GM12891 (cell line): ENCODE results near the gene CNIH3.

ENCODE experiments used
- DNase-seq: peaks from one replicate; pipeline ENCODE4 v3.0.0; 2011; ENCODE audit warnings: low spot score; ENCODE audit not compliant: insufficient read length
- FAIRE-seq: peaks from 2 replicates; lab custom pipeline; 2011; peaks lifted over from hg19 to GRCh38; lab: Jason Lieb, UNC
- PAX5 ChIP-seq: IDR thresholded peaks from 2 replicates; pipeline ENCODE4 v1.6.1; 2011; ENCODE audit warnings: low read length, moderate library complexity, mild to moderate bottlenecking; ENCODE audit not compliant: insufficient read depth, severe bottlenecking
- POLR2A ChIP-seq: IDR thresholded peaks from 2 replicates; pipeline ENCODE4 v1.6.1; 2011; ENCODE audit warnings: low read depth, low read length, control low read depth
- POLR2AphosphoS5 ChIP-seq: IDR thresholded peaks from 2 replicates; pipeline ENCODE4 v1.6.1; 2011; ENCODE audit warnings: low read depth, low read length, control low read depth
- POU2F2 ChIP-seq: IDR thresholded peaks from 2 replicates; pipeline ENCODE4 v1.6.1; 2011; ENCODE audit warnings: low read depth, mild to moderate bottlenecking, control low read depth, low read length, moderate library complexity
- SPI1 ChIP-seq: IDR thresholded peaks from 2 replicates; pipeline ENCODE4 v1.6.1; 2011; ENCODE audit warnings: low read depth, low read length, control low read depth
- TAF1 ChIP-seq: IDR thresholded peaks from 2 replicates; pipeline ENCODE4 v1.6.1; 2011; ENCODE audit warnings: low read depth, low read length, control low read depth

Gene CNIH3

DNA sequence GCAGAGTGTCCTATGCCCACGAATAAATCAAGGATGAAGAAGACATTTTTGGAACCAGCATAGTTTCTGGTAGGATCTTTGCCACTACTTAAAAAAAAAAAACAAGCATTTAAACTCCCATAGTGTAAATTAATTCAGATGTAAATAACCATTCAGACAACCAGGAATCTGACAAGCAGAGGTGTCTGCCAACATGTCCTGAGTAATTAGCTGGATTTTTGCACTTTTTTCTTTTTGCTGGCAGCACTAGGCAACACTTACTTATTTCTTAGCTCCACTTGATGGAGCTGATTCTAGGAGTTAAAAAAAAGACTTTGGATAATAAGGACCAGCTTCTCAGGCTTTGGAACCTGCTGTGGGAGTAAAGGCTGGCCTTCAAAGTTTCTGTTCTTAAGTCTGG, 27.6 kb upstream of the CNIH3 start:
- TF ChIP-seq POLR2A (no peak), TAF1 (no peak), POU2F2 (no peak), SPI1 (no peak), POLR2AphosphoS5 (no peak), PAX5 (no peak)
- FAIRE-seq: no peak
- DNase-seq: no peak

DNA sequence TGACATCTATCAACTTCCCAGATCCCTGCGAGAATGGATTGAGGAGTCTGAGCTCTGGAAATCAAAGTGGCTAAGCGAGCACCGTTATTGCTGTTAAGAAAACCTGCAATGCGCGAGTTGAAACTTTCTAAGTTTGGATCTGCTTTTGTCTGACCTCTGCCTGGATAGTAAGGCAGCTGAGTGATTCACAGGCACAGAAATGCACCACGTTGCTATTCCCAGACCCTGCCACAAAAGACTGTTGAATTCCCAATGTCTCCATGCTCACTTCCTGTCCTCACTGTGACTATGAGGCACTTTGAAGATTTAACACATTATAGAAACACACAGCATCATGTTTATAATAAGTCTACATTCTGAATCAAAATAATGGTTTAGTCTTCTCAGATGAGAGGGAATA, 27.1 kb upstream of the CNIH3 start:
- FAIRE-seq (no peak), DNase-seq (no peak)
- no peak for TF ChIP-seq POLR2A
- no peak for TF ChIP-seq POLR2AphosphoS5
- TF ChIP-seq SPI1: no peak
- TF ChIP-seq TAF1: no peak
- TF ChIP-seq PAX5: no peak
- TF ChIP-seq POU2F2: no peak

DNA sequence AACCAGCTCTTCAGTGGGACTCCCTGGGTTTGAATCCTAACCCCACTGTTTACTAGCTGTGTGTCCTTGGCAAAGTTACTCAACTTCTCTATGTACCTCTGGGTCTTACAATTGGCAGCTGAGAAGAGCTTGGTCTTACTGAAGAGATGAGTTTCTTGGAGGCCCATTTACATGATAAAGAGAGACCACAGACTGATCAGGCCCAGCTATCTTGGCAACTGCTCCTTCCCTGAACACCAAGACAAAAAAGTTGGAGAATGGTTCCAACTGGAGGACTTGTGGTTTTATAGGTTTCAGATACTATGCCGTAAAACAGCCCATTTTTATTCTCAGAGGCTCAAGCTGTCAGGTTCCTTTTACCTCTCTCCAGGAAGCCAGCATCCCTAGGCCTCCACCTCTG, 24.8 kb upstream of the CNIH3 start:
- DNase-seq (no peak), FAIRE-seq (no peak)
- TF ChIP-seq PAX5 (no peak), POU2F2 (no peak), POLR2A (no peak), TAF1 (no peak), POLR2AphosphoS5 (no peak), SPI1 (no peak)

DNA sequence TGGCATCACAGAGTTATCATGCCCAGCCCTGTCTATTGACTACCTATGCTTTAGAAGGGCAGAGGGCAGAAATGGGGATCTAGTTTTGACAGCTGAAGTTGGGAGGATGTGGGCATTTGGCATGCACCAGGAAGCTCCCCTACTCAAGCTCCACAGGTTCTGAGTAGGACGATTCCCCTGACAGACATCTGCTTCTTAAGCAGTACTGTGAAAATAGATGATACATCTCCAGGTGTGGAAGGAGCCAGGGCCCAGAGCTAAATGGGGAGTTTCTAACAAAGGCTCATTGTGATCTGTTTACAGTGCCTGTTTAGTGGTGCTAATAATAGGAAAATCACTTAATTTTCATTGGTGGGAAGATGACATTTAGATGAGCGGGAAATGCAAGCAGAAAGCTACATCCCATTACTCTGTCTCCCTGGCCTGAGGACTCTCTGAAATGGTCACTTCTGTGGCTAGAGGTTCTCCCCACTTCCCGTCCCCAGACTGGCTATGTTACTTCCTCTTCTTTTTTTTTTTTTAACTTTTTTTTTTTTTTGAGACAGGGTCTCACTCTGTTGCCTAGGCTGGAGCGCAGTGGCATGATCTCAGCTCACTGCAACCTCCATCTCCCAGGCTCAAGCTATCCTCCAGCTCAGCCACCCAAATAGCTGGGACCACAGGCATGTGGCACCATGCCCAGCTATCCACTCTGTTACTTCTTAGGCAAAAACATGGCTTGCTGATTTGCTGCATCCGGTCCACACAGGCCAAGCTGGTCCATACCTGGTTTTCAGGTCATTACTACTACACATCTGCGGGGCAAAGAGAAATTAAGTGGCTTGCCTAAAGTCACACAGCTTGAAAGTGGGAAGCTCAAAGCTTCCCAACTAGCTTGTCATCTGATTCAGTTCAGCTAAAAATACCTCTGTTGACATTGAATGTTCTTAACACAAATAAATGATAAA, 23.2 kb upstream of the CNIH3 start:
- FAIRE-seq (no peak), DNase-seq (no peak)
- TF ChIP-seq SPI1 (no peak; the same call in 1 of the 2 replicates), PAX5 (no peak), POLR2A (no peak), POLR2AphosphoS5 (no peak), POU2F2 (no peak), TAF1 (no peak)

DNA sequence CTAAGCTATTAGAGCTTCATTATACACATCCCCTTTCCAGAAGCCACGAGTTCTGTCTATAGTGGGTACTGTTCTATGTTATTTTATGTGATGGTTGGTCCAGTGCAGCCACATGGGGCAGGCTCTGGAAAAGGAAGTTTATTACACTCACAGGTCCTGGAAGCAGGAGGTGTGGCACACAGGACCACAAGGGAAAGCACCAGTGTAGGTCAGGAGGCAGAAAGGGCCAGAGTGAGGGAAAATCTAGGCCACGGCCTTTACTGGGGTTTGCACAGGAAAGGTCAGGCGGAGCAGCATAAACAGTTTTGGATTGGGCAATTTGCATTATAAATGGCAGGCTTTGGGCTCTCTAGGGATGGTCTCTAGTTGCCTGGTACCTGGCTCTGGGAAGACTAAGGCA, 21.8 kb upstream of the CNIH3 start:
- FAIRE-seq: no peak
- DNase-seq: no peak
- no peak for TF ChIP-seq TAF1
- no peak for TF ChIP-seq POLR2AphosphoS5
- no peak for TF ChIP-seq POU2F2
- TF ChIP-seq PAX5: no peak
- TF ChIP-seq POLR2A: no peak
- no peak for TF ChIP-seq SPI1

DNA sequence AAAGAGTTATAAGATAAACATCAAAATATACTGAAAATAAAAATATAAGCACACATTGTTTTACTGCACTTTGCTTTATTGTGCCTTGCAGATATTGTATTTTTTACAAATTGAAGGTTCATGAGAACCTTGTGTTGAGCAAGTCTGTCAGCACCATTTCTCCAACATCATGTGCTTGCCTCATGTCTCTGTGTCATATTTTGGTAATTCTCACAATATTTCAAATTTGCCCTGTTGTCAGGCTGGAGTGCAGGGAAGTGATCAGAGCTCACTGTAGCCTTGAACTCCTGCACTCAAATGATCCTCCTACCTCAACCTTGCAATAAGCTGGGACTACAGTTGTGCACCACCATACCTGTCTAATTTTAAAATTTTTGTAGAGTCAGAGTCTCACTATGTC, 21.3 kb upstream of the CNIH3 start:
- TF ChIP-seq POU2F2 (no peak), SPI1 (no peak), POLR2A (no peak), POLR2AphosphoS5 (no peak), TAF1 (no peak), PAX5 (no peak)
- DNase-seq (no peak), FAIRE-seq (no peak)

DNA sequence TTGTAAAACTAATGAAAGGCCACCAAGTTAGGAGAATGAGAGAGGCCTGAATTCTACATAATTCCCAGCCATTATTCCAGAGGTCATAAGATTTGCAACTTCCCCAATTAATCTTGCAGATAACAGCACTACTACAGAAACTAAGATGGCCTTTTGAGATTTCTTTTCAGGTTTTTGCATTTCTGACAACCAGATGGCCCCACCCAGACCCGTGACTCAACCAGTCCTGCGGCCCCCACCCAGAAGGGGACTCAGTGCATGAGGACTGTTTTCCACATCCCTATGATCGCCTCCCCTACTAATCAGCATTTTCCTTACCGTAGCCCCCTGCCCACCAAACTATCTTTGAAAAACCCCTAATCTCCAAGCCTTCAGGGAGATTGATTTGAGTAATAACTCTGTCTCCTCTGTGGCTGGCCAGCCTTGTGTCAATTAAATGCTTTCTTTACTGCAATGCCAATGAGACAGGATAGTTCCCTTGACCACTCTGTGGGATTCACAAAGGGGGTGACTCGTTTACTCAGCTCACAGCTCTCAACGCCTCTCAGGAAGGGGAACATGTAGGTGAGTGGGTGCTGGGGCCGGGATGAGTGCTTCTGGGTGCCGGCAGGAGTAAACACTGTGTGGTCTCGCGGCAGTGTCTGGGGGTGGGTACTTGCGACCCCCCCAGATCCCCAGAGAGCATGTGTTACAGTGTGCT, 10.5 kb upstream of the CNIH3 start:
- no peak for FAIRE-seq
- TF ChIP-seq POU2F2 (no peak), TAF1 (no peak), SPI1 (no peak), POLR2A (no peak), PAX5 (no peak), POLR2AphosphoS5 (no peak)
- no peak for DNase-seq

DNA sequence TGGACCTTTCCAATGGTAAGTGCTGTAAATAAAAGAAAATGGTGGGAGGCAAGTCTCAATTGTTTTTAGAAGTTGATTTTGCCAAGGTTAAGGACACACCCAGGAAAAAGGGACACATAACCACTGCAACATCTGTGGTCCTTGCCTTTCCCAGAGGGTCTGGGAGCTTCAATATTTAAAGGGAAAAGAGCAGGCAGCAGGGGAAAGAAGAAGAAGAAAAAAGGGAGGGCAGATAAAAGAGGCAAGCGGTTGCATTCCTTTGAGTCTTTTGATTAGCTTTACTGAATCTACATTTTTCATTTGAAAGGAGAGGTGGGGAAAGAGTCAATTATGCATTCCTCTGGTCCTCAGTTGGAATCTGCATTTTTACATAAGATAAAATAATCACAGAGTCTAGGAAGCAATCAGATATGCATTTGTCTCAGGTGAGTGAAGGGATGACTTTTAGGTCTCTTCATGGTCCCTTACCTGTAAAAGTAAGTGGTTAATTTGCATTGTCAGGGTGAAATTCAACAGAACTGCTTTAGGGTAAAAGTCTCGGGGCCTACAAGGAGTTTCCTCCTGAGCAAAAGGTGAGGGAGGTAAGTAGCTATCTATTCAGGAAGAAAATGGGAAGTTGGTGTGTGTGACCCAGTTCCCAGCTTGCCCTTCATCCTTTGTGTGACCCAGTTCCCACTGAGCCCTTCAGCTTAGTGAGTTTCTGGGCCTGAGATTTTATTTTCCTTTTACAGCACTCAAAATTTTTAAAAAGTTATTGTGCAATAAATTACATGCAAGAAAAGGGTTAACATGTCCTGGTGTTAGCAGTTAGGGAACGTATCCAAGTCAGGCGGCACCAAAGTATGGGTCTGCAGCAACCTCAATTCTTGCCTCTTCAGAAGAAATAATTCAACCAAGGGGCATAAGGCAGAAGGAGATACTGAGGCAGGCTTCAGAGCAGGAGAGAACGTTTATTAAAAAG, 8.6 kb upstream of the CNIH3 start:
- TF ChIP-seq POU2F2 (no peak), POLR2AphosphoS5 (no peak)
- DNase-seq (no peak), FAIRE-seq (no peak)
